K562 treated with DMSO at 1 percent for 12 hours (cell line): Measurements from ENCODE around the gene KLF18. TPM values are rescaled to one million over a fixed set of nuclear protein-coding genes. Genes with fewer than 3 reads are reported as not detected.

Experiments used
- total RNA-seq: library from RNA; unstranded; fragments of 300-600 nt; gene quantifications from 2 replicates; pipeline ENCODE4 v1.2.3, GENCODE V29; 2022; ENCODE audit not compliant: insufficient read depth

The KLF18 gene
- total RNA-seq: not detected in 2 replicates

DNA sequence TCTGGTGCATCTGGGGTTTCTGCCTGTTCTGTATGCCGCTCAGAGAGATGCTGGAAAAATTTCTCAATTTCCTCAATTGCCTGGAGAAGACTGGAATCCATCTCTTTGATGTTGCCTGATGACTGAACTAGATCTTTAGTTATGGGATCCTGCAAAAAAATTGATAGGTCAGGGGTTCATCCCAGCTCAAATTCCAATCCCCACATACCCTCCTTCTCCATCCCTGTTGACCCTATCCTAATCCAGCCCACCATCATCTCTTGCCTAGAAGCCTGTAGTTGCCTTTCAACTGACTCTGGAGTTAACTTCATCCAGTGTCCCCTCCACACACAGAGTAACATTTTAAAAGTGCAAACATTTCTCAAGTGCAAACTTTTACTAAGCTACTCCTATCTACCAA, at the start of gene KLF18:
TSS of gene KLF18 (minus strand) at position 101 of the 400 bp plus-strand sequence. CDS start at position 101, 0 bp downstream.

GRCh38 chr1:44118682-44119081, 22.7 kb downstream of the KLF18 start, which contains the start of gene KLF17:
Gene KLF17 (plus strand): TSS chr1:44118821. CDS start chr1:44118908, 87 bp downstream.

Other genes starting within 250 kb of the KLF18 start
- gene ARTN, start 207.8 kb downstream of the KLF18 start, total RNA-seq: 1.2 and 5.8 TPM in 2 replicates
- gene IPO13, start 194.7 kb downstream of the KLF18 start, total RNA-seq: 21.9 and 35.0 TPM in 2 replicates
- 9.4 and 14.9 TPM in 2 replicates for gene DPH2, start 171.6 kb downstream of the KLF18 start, total RNA-seq
- gene ATP6V0B, start 166.7 kb downstream of the KLF18 start, total RNA-seq: 472 and 612 TPM in 2 replicates
- gene B4GALT2, start 162.4 kb downstream of the KLF18 start, total RNA-seq: 29.5 and 32.0 TPM in 2 replicates
- gene CCDC24, start 150.0 kb downstream of the KLF18 start, total RNA-seq: 0.41 TPM in 1 of 2 replicates, not detected in the other
- 20.4 and 50.0 TPM in 2 replicates for gene SLC6A9, start 110.2 kb downstream of the KLF18 start, total RNA-seq
- gene KLF17, start 22.8 kb downstream of the KLF18 start, total RNA-seq: not detected in 2 replicates
- 31.9 and 38.9 TPM in 2 replicates for gene DMAP1, start 71.8 kb upstream of the KLF18 start, total RNA-seq
- 59.9 and 61.6 TPM in 2 replicates for gene ERI3, start 213.6 kb upstream of the KLF18 start, total RNA-seq